ENCODE results near the gene PKP4. TPM values are rescaled to one million over a fixed set of nuclear protein-coding genes. Genes with fewer than 3 reads are reported as not detected.

Gene PKP4
- total RNA-seq, 1 donor from 2014 or later, result 62.9 TPM

DNA sequence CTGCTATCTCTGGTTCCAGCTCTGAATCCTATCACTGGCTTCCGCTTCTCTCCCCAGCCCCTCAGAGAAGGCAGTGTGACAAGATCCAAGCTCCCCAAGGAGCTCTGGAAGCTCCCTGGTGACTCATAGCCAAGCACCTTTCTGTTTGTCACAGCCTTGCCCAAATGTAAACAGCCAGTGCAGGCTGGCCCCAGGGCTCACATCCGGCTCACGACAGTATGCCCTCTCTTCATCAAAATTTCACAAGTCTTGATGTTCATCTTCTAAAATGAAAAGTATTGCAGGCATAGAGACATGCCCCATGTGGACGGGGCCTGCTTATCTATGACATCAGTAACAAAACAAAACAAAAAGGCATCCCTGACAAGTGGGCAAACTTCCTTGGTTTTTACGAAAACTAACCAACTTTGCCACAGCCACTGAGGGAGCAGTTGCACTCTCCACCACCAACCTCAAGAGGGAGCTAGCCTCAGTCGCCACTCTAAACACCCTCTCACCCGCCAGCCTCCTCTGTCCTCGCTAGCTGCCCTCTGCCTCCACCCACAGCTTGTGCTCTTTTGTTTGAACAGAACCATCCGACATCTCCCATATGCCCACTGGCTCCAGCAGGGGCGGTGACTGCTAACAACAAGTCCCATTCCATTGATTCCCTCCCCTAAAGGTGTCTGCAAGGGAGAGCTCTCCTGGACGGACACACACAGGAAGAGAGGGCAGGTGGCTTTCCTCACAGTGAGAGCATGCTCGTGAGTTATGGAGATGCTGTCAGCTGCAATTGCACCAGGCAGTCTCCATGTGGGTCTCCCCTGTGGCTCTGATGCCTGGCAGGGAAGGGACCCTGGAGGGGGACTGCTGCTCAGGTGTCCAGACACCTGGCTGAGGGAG, 267.4 kb downstream of the PKP4 start:
- peaks cover 6% of the 10 kb centered on the region for H3K27me3 Mint-ChIP-seq
- DNase-seq (ENCODE audit: low spot score, unreplicated experiment), result no peak
- H3K36me3 Mint-ChIP-seq (ENCODE audit: insufficient read depth), result no peaks in the 10 kb centered on the region
- TF ChIP-seq, protein P1, sequence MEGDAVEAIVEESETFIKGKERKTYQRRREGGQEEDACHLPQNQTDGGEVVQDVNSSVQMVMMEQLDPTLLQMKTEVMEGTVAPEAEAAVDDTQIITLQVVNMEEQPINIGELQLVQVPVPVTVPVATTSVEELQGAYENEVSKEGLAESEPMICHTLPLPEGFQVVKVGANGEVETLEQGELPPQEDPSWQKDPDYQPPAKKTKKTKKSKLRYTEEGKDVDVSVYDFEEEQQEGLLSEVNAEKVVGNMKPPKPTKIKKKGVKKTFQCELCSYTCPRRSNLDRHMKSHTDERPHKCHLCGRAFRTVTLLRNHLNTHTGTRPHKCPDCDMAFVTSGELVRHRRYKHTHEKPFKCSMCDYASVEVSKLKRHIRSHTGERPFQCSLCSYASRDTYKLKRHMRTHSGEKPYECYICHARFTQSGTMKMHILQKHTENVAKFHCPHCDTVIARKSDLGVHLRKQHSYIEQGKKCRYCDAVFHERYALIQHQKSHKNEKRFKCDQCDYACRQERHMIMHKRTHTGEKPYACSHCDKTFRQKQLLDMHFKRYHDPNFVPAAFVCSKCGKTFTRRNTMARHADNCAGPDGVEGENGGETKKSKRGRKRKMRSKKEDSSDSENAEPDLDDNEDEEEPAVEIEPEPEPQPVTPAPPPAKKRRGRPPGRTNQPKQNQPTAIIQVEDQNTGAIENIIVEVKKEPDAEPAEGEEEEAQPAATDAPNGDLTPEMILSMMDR (IDR thresholded peaks at IDR 0.05; ENCODE audit: unreplicated experiment), result peak; percentile 43
- H3K9me3 Mint-ChIP-seq (ENCODE audit: low read depth), result no peaks in the 10 kb centered on the region
- H3K27ac Mint-ChIP-seq, result peak overlapping the region; percentile 37
- H3K4me1 Mint-ChIP-seq (ENCODE audit: low read depth), result peaks cover 21% of the 10 kb centered on the region
- H3K4me3 Mint-ChIP-seq (ENCODE audit: low read depth), result no peak overlapping the region

DNA sequence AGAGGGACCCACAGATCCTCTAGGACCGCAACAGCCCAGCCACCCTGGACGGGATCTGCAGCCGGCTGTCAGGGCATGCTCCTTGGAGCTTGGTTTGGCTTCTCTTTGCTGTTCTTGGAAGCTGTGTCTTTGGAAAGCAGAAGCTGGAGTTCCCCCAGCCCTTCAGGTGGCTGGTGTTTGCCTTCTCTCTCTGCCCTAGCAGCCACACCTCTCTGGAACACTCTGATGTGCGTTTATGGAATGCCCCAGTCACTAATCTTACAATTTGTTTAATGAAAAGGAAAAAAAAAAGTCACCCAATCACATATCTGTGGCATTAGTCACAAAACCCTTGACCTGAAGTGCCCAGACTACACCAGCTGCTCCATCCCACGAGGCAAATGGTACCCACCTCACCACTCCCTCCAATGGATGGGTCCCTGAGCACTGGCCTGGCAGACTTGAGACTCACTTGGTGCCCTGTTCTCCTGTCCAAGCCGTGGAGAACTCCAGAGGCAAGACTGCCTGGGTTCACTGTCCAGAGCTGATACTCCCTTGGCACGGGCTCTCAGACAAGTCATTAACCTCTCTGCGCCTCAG, 268.1 kb downstream of the PKP4 start:
- DNase-seq (ENCODE audit: low spot score, unreplicated experiment), result no peak
- Mint-ChIP-seq H3K4me1 (ENCODE audit: low read depth) (peaks cover 21% of the 10 kb centered on the region), H3K27ac (no peak overlapping the region), H3K36me3 (ENCODE audit: insufficient read depth) (no peaks in the 10 kb centered on the region), H3K4me3 (ENCODE audit: low read depth) (no peak overlapping the region), H3K27me3 (peaks cover 6% of the 10 kb centered on the region), H3K9me3 (ENCODE audit: low read depth) (no peaks in the 10 kb centered on the region)
- TF ChIP-seq, protein P1 (IDR thresholded peaks at IDR 0.05; ENCODE audit: unreplicated experiment), result no peak

DNA sequence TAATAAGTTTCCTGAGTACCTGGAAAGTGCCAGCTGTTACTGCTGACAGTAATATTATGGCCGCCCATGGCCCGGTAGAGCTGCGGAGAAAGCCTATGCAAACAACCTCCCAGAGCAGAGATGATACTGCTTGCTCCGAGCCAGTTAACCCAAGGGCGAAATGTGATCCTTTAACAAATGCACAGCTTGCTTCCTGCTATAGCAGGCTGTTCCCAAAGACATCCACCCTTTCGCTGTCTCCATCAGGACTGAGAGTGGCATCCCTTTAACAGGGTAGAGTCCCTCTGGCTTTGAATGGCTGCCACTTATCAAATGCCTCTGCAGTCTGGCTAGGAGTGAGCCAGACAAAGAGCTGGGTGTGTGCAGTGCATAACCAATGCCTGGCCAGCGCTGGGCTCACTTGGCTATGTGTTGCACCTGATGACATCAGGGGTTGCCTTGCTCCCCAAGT, 268.7 kb downstream of the PKP4 start:
- no peak for DNase-seq (ENCODE audit: low spot score, unreplicated experiment)

DNA sequence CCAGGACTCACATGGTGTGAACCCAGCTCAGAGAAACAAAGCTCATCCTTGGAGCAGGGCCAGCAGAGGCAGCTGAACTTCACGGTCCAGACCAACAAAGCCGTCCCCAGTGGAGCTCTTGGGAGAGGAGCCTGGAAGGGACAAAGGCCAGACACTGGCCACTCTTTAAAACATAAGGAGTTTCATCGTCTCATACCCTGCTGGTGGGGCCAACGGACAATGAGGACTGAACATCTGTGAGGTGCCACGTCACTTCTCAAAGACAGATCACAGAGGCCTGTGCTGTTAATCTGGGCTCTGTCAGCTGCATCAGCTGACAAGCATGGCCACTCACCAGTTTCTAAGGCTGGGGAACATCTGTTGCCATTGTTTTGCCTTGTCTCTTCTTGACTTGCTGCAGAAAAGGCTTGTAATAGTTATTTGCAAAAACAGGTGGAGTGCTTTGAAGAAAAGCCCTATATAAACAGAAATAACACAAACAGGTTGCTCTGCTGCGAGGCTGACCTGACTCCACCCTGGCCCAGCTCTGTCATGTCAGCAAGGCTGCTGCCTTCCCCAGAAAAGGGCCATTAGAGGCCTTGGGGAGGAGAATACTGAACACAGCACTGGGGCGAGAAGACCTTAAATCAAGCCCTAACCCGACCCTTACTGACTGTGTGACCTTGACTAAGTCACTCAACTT, 270.3 kb downstream of the PKP4 start:
- peaks cover 21% of the 10 kb centered on the region for H3K4me1 Mint-ChIP-seq (ENCODE audit: low read depth)
- H3K9me3 Mint-ChIP-seq (ENCODE audit: low read depth), result no peaks in the 10 kb centered on the region
- no peak for DNase-seq (ENCODE audit: low spot score, unreplicated experiment)
- no peak overlapping the region for H3K4me3 Mint-ChIP-seq (ENCODE audit: low read depth)
- H3K27me3 Mint-ChIP-seq, result peaks cover 15% of the 10 kb centered on the region
- TF ChIP-seq, protein P1 (IDR thresholded peaks at IDR 0.05; ENCODE audit: unreplicated experiment), result no peak
- no peak overlapping the region for H3K27ac Mint-ChIP-seq
- no peaks in the 10 kb centered on the region for H3K36me3 Mint-ChIP-seq (ENCODE audit: insufficient read depth)

More for the DNA sequence above, 268.7 kb downstream of the PKP4 start:
- Mint-ChIP-seq H3K9me3 (ENCODE audit: low read depth) (no peaks in the 10 kb centered on the region), H3K36me3 (ENCODE audit: insufficient read depth) (no peaks in the 10 kb centered on the region), H3K4me1 (ENCODE audit: low read depth) (peaks cover 21% of the 10 kb centered on the region), H3K4me3 (ENCODE audit: low read depth) (no peak overlapping the region), H3K27me3 (peaks cover 10% of the 10 kb centered on the region), H3K27ac (peak overlapping the region; percentile 42)
- TF ChIP-seq, protein P1 (IDR thresholded peaks at IDR 0.05; ENCODE audit: unreplicated experiment), result no peak

DNA sequence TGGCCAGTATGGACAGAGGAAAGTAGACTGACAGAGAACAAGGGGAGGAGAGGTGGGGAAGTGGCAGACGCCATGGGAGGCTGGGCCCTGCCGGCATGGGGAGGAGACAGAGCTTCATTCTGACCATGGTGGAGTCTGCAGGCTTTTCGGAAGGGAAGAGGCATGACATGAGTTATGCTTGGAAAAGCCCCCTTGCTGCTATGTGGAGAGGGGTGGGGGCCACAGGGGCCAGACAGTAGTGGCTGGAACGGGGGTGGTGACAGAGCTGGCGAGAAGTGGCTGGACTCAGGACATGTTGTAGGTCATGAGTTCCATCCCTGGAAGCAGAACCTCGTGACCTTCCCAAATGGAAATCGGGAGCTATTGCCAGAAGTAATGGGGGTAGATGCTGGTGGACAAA, 271.7 kb downstream of the PKP4 start:
- Mint-ChIP-seq H3K4me3 (ENCODE audit: low read depth) (no peak overlapping the region), H3K27me3 (peaks cover 15% of the 10 kb centered on the region), H3K4me1 (ENCODE audit: low read depth) (peaks cover 21% of the 10 kb centered on the region), H3K27ac (peak overlapping the region; percentile 33), H3K9me3 (ENCODE audit: low read depth) (no peaks in the 10 kb centered on the region), H3K36me3 (ENCODE audit: insufficient read depth) (no peaks in the 10 kb centered on the region)
- TF ChIP-seq, protein P1 (IDR thresholded peaks at IDR 0.05; ENCODE audit: unreplicated experiment), result no peak
- DNase-seq (ENCODE audit: low spot score, unreplicated experiment), result no peak
